Measurements from ENCODE around the gene FHOD3.
A peak's percentile ranks its signal among the peaks of the same experiment; 100 is the strongest.

Gene FHOD3

GRCh38 chr18:36527740-36528455 is 230.4 kb downstream of the FHOD3 start:
- DNase-seq (ENCODE audit: low read depth, low spot score), result no peak
- H3K4me3 ChIP-seq (ENCODE audit: low read depth, low read length), result no peak overlapping the region
- in situ Hi-C loops (cut with HindIII; ENCODE audit: low sequenced_read_pairs), result no loop called here
- TF ChIP-seq CTCF (IDR thresholded peaks at IDR 0.05; ENCODE audit: low read depth, low read length), result no peak

GRCh38 chr18:36529747-36530146 is 232.2 kb downstream of the FHOD3 start:
- no peak overlapping the region for H3K4me3 ChIP-seq (ENCODE audit: low read depth, low read length)
- DNase-seq (ENCODE audit: low read depth, low spot score), result no peak
- in situ Hi-C loops (cut with HindIII; ENCODE audit: low sequenced_read_pairs), result no loop called here
- no peak for TF ChIP-seq CTCF (IDR thresholded peaks at IDR 0.05; ENCODE audit: low read depth, low read length)

- no peak overlapping the region for H3K4me3 ChIP-seq (ENCODE audit: low read depth, low read length)
- in situ Hi-C loops (cut with HindIII; ENCODE audit: low sequenced_read_pairs), result no loop called here
- no peak for DNase-seq (ENCODE audit: low read depth, low spot score)
- TF ChIP-seq CTCF (IDR thresholded peaks at IDR 0.05; ENCODE audit: low read depth, low read length), result no peak
These were observed 233.3 kb downstream of the FHOD3 start for GRCh38 chr18:36530676-36531405.

GRCh38 chr18:36531636-36532035 is 234.1 kb downstream of the FHOD3 start:
- DNase-seq (ENCODE audit: low read depth, low spot score), result no peak
- H3K4me3 ChIP-seq (ENCODE audit: low read depth, low read length), result no peak overlapping the region
- in situ Hi-C loops (cut with HindIII; ENCODE audit: low sequenced_read_pairs), result no loop called here
- no peak for TF ChIP-seq CTCF (IDR thresholded peaks at IDR 0.05; ENCODE audit: low read depth, low read length)

GRCh38 chr18:36532394-36532793 is 234.9 kb downstream of the FHOD3 start:
- H3K4me3 ChIP-seq (ENCODE audit: low read depth, low read length), result no peak overlapping the region
- in situ Hi-C loops (cut with HindIII; ENCODE audit: low sequenced_read_pairs), result no loop called here
- no peak for TF ChIP-seq CTCF (IDR thresholded peaks at IDR 0.05; ENCODE audit: low read depth, low read length)
- DNase-seq (ENCODE audit: low read depth, low spot score), result peak; percentile 81

- no peak overlapping the region for H3K4me3 ChIP-seq (ENCODE audit: low read depth, low read length)
- TF ChIP-seq CTCF (IDR thresholded peaks at IDR 0.05; ENCODE audit: low read depth, low read length), result no peak
- no peak for DNase-seq (ENCODE audit: low read depth, low spot score)
- in situ Hi-C loops (cut with HindIII; ENCODE audit: low sequenced_read_pairs), result no loop called here
These were observed 235.3 kb downstream of the FHOD3 start for GRCh38 chr18:36532815-36533214.

Data from astrocyte of the spinal cord (primary cell).